HCT116 (cell line): ENCODE measurements around the gene ZNF592. TPM values are rescaled to one million over a fixed set of nuclear protein-coding genes. Genes with fewer than 3 reads are reported as not detected.

Experiments
- ATAC-seq: fragments of 200-7000 bp; cut with Tn5 transposase; 2 replicates; pipeline ENCODE4 v1.9.1; 2020; ENCODE audit warnings: mild to moderate bottlenecking, moderate library complexity
- BruUV-seq: library from RNA; stranded (reverse); fragments of 400-500 nt; replicated peaks from 2 replicates; lab custom pipeline; 2021; lab: Mats Ljungman, UMichigan
- CTCF ChIA-PET: fragments of 300-600 bp; sonication (Branson Sonifier 250); formaldehyde crosslinking; loops from one replicate; lab custom pipeline; 2021; ENCODE audit warnings: antibody characterized with exemption; lab: Charles Lee
- POLR2A ChIA-PET: fragments of 300-600, 350-600 bp; sonication (Branson Sonifier 250); formaldehyde crosslinking; loops from one replicate; lab custom pipeline; 2021; ENCODE audit warnings: antibody characterized with exemption; lab: Charles Lee
- RAD21 ChIA-PET, 2 experiments: fragments of 300-600 bp; sonication (Branson Sonifier 250); formaldehyde crosslinking; loops; one replicate each; lab custom pipeline; 2023; ENCODE audit warnings: low total read pairs in 2 of 2; ENCODE audit not compliant: uncharacterized antibody in 2 of 2, unreplicated experiment in 2 of 2, low non-redundant PET in 1 of 2; lab: Charles Lee
- DNase-seq: peaks from one replicate; pipeline ENCODE4 v3.0.0-alpha.2; 2010; ENCODE audit warnings: low read depth, low spot score
- H2AFZ ChIP-seq: fragments of 200-600 bp; shearing (Covaris generic), sonication (generic); 2 replicates; pipeline ENCODE4 v1.6.1; 2017; ENCODE audit warnings: low read depth, mixed run types, mixed read lengths, antibody characterized with exemption, low read length; ENCODE audit not compliant: poor library complexity, severe bottlenecking
- H3K27ac ChIP-seq: 2 replicates; pipeline ENCODE4 v1.5.1; 2012; ENCODE audit warnings: low read depth, low read length
- H3K27me3 ChIP-seq: fragments of 200-600 bp; sonication (generic); 2 replicates; pipeline ENCODE4 v1.6.1; 2016; ENCODE audit warnings: mixed run types, low read length, mixed read lengths; ENCODE audit not compliant: insufficient read depth
- H3K36me3 ChIP-seq, 2 experiments: fragments of 200-500 bp in 1 of 2; fragments of 200-600 bp in 1 of 2; sonication (Bioruptor generic) in 1 of 2; sonication (generic) in 1 of 2; 2 replicates each; pipeline versions ENCODE4 v1.5.1 to v1.6.1; 2014 to 2016; ENCODE audit warnings: low read length in 2 of 2, inconsistent platforms in 1 of 2, mixed read lengths in 1 of 2, mixed run types in 1 of 2; ENCODE audit not compliant: insufficient read depth in 2 of 2, control insufficient read depth in 1 of 2
- H3K4me1 ChIP-seq, 2 experiments: fragments of 200-600 bp in 1 of 2; sonication (generic) in 1 of 2; 2 replicates each; pipeline versions ENCODE4 v1.5.1 to v1.6.1; 2012 to 2017; ENCODE audit warnings: low read length in 2 of 2, inconsistent platforms in 1 of 2, mild to moderate bottlenecking in 1 of 2, mixed read lengths in 1 of 2, mixed run types in 1 of 2, moderate library complexity in 1 of 2; ENCODE audit not compliant: insufficient read depth in 2 of 2, control insufficient read depth in 1 of 2
- H3K4me2 ChIP-seq: fragments of 200-600 bp; sonication (generic); 2 replicates; pipeline ENCODE4 v1.6.1; 2017; ENCODE audit warnings: mixed run types, low read length, mixed read lengths
- H3K4me3 ChIP-seq, 2 experiments: fragments of 200-600 bp in 1 of 2; sonication (generic) in 1 of 2; replicated peaks in 1 of 2; 2 replicates each; pipeline ENCODE4 v1.5.1; 2011 to 2016; ENCODE audit warnings: low read length in 2 of 2, control low read depth in 1 of 2, low read depth in 1 of 2, mild to moderate bottlenecking in 1 of 2, mixed read lengths in 1 of 2, mixed run types in 1 of 2
- H3K79me2 ChIP-seq: fragments of 200-600 bp; sonication (generic); 2 replicates; pipeline ENCODE4 v1.6.1; 2017; ENCODE audit warnings: mild to moderate bottlenecking, mixed run types, low read length, moderate library complexity, mixed read lengths; ENCODE audit not compliant: insufficient read depth
- H3K9ac ChIP-seq: fragments of 200-600 bp; sonication (generic); 2 replicates; pipeline ENCODE4 v1.6.1; 2016; ENCODE audit warnings: low read length, mixed read lengths
- H3K9me2 ChIP-seq: fragments of 200-600 bp; sonication (generic), shearing (Covaris generic); 2 replicates; pipeline ENCODE4 v1.6.1; 2017; ENCODE audit warnings: mixed run types, mild to moderate bottlenecking, moderate library complexity; ENCODE audit not compliant: insufficient read depth
- H3K9me3 ChIP-seq, 2 experiments: fragments of 200-500 bp in 1 of 2; fragments of 200-600 bp in 1 of 2; sonication (Bioruptor generic) in 1 of 2; sonication (generic) in 1 of 2; 2 replicates each; pipeline ENCODE4 v1.6.1; 2014 to 2017; ENCODE audit warnings: low read length in 2 of 2, mixed read lengths in 2 of 2, inconsistent platforms in 1 of 2, low read depth in 1 of 2, mild to moderate bottlenecking in 1 of 2, mixed run types in 1 of 2, moderate library complexity in 1 of 2; ENCODE audit not compliant: control insufficient read depth in 1 of 2, insufficient read depth in 1 of 2
- H4K20me1 ChIP-seq: fragments of 200-600 bp; sonication (generic), shearing (Covaris generic); 2 replicates; pipeline ENCODE4 v1.6.1; 2017; ENCODE audit warnings: mixed run types, mild to moderate bottlenecking, moderate library complexity; ENCODE audit not compliant: insufficient read depth
- CEBPB ChIP-seq: IDR thresholded peaks from 2 replicates; pipeline ENCODE4 v1.6.1; 2012; ENCODE audit warnings: low read depth
- CTCF ChIP-seq, 3 experiments: fragments of 200-600 bp in 1 of 3; sonication (generic) in 1 of 3; IDR thresholded peaks in 2 of 3; conservative IDR thresholded peaks in 1 of 3; 2 replicates each; pipeline ENCODE4 v1.5.1; 2012 to 2017; ENCODE audit warnings: low read depth in 2 of 3, low read length in 2 of 3, antibody characterized with exemption in 1 of 3, borderline replicate concordance in 1 of 3, control low read depth in 1 of 3, mild to moderate bottlenecking in 1 of 3, mixed read lengths in 1 of 3, mixed run types in 1 of 3, moderate library complexity in 1 of 3; ENCODE audit not compliant: insufficient read depth in 1 of 3
- EGR1 ChIP-seq: IDR thresholded peaks from 2 replicates; pipeline ENCODE4 v1.6.1; 2012; ENCODE audit warnings: low read depth
- ELF1 ChIP-seq: IDR thresholded peaks from 2 replicates; pipeline ENCODE4 v1.6.1; 2012; ENCODE audit warnings: low read depth, borderline replicate concordance
- EZH2 ChIP-seq: fragments of 200-600 bp; sonication (generic); IDR thresholded peaks from 2 replicates; pipeline ENCODE4 v1.6.1; 2017; ENCODE audit warnings: antibody characterized with exemption, mixed run types
- FOSL1 ChIP-seq: IDR thresholded peaks from 2 replicates; pipeline ENCODE4 v1.6.1; 2012; ENCODE audit warnings: low read depth
- JUND ChIP-seq: IDR thresholded peaks from 2 replicates; pipeline ENCODE4 v1.6.1; 2012
- POLR2A ChIP-seq: IDR thresholded peaks from 2 replicates; pipeline ENCODE4 v1.7.0; 2011; ENCODE audit warnings: borderline replicate concordance; ENCODE audit not compliant: insufficient read depth, insufficient read length; ENCODE audit errors: extremely low read depth
- POLR2AphosphoS5 ChIP-seq: IDR thresholded peaks from 2 replicates; pipeline ENCODE4 v1.6.1; 2011; ENCODE audit warnings: mild to moderate bottlenecking, low read depth, low read length, moderate library complexity
- RAD21 ChIP-seq: IDR thresholded peaks from 2 replicates; pipeline ENCODE4 v1.6.1; 2012; ENCODE audit warnings: low read depth, mild to moderate bottlenecking
- SP1 ChIP-seq: IDR thresholded peaks from 2 replicates; pipeline ENCODE4 v1.6.1; 2012; ENCODE audit warnings: low read depth
- SRF ChIP-seq: IDR thresholded peaks from 2 replicates; pipeline ENCODE4 v1.6.1; 2012; ENCODE audit warnings: low read depth
- TCF7L2 ChIP-seq: IDR thresholded peaks from 2 replicates; pipeline ENCODE4 v1.7.0; 2011; ENCODE audit warnings: borderline replicate concordance, inconsistent platforms; ENCODE audit not compliant: insufficient read depth, insufficient read length; ENCODE audit errors: extremely low read depth
- YY1 ChIP-seq: IDR thresholded peaks from 2 replicates; pipeline ENCODE4 v1.6.1; 2011; ENCODE audit warnings: low read length, low read depth, moderate library complexity, mild to moderate bottlenecking; ENCODE audit not compliant: insufficient replicate concordance; ENCODE audit errors: extremely low read depth
- ZFX ChIP-seq: fragments of 450-650 bp; IDR thresholded peaks from 2 replicates; pipeline ENCODE4 v1.6.1; 2017
- intact Hi-C: fragments of 100-400 bp; cut with micrococcal nuclease; formaldehyde crosslinking; loops from 2 replicates; pipeline ENCODE4 v1.10.0; 2022
- total RNA-seq: library from RNA; stranded (reverse); gene quantifications from one replicate; pipeline ENCODE4 v1.2.1, GENCODE V29; 2021; ENCODE audit not compliant: unreplicated experiment
- TF ChIP-seq, protein P1 (sequence below): IDR thresholded peaks from 2 replicates; pipeline ENCODE4 v1.6.1; 2011; ENCODE audit warnings: mild to moderate bottlenecking, low read length, moderate library complexity; ENCODE audit not compliant: insufficient replicate concordance; ENCODE audit errors: extremely low read depth
- TF ChIP-seq, protein P2 (sequence below): IDR thresholded peaks from 2 replicates; pipeline ENCODE4 v1.6.1; 2012
- TF ChIP-seq, protein P3 (sequence below): IDR thresholded peaks from 2 replicates; pipeline ENCODE4 v1.6.1; 2012; ENCODE audit warnings: low read depth

Gene ZNF592
- total RNA-seq, 1 experiment from 2014 or later: 26.4 TPM

- intact Hi-C loops: no loop called here
- Histone ChIP-seq H2AFZ (no peak overlapping the region), H3K9me3 (no peaks in the 10 kb centered on the region), H3K4me3 (no peak overlapping the region), H3K79me2 (no peaks in the 10 kb centered on the region), H3K9me2 (no peaks in the 10 kb centered on the region), H3K27ac (no peak overlapping the region), H4K20me1 (no peaks in the 10 kb centered on the region), H3K27me3 (no peaks in the 10 kb centered on the region), H3K36me3 (no peaks in the 10 kb centered on the region), H3K4me1 (peaks cover 3 to 8% of the 10 kb centered on the region in 2 experiments; a peak in 3 of 4 replicates), H3K4me2 (no peak overlapping the region), H3K9ac (no peak overlapping the region)
- ATAC-seq (0 out of 2 replicates have a peak, but pooled peaks have one; percentile 14), DNase-seq (no peak)
- ChIA-PET POLR2A (interaction anchor here (1.2 kb wide), 1 partner anchor 25 kb away, joined by 3 read pairs; the partner anchor contains the start of gene SEC11A), CTCF (no interaction called here), RAD21 (no interaction called here)
- BruUV-seq: no TSS peak
- TF ChIP-seq ELF1 (no peak), CEBPB (no peak), EGR1 (no peak), CTCF (IDR thresholded peaks at IDR 0.05 in 2 of 3, conservative IDR thresholded peaks at IDR 0.05 in 1 of 3; ENCODE audit: borderline replicate concordance in 1 of 3, insufficient read depth in 1 of 3, low read depth in 2 of 3, low read length in 2 of 3) (no peak), SRF (no peak), EZH2 (no peak), FOSL1 (no peak), TCF7L2 (no peak), RAD21 (no peak), POLR2A (no peak), JUND (no peak), SP1 (no peak), YY1 (no peak), ZFX (no peak), POLR2AphosphoS5 (no peak)
- TF ChIP-seq, protein P1, sequence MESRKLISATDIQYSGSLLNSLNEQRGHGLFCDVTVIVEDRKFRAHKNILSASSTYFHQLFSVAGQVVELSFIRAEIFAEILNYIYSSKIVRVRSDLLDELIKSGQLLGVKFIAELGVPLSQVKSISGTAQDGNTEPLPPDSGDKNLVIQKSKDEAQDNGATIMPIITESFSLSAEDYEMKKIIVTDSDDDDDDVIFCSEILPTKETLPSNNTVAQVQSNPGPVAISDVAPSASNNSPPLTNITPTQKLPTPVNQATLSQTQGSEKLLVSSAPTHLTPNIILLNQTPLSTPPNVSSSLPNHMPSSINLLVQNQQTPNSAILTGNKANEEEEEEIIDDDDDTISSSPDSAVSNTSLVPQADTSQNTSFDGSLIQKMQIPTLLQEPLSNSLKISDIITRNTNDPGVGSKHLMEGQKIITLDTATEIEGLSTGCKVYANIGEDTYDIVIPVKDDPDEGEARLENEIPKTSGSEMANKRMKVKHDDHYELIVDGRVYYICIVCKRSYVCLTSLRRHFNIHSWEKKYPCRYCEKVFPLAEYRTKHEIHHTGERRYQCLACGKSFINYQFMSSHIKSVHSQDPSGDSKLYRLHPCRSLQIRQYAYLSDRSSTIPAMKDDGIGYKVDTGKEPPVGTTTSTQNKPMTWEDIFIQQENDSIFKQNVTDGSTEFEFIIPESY: no peak
- TF ChIP-seq, protein P2, sequence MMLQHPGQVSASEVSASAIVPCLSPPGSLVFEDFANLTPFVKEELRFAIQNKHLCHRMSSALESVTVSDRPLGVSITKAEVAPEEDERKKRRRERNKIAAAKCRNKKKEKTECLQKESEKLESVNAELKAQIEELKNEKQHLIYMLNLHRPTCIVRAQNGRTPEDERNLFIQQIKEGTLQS: no peak
- TF ChIP-seq, protein P3, sequence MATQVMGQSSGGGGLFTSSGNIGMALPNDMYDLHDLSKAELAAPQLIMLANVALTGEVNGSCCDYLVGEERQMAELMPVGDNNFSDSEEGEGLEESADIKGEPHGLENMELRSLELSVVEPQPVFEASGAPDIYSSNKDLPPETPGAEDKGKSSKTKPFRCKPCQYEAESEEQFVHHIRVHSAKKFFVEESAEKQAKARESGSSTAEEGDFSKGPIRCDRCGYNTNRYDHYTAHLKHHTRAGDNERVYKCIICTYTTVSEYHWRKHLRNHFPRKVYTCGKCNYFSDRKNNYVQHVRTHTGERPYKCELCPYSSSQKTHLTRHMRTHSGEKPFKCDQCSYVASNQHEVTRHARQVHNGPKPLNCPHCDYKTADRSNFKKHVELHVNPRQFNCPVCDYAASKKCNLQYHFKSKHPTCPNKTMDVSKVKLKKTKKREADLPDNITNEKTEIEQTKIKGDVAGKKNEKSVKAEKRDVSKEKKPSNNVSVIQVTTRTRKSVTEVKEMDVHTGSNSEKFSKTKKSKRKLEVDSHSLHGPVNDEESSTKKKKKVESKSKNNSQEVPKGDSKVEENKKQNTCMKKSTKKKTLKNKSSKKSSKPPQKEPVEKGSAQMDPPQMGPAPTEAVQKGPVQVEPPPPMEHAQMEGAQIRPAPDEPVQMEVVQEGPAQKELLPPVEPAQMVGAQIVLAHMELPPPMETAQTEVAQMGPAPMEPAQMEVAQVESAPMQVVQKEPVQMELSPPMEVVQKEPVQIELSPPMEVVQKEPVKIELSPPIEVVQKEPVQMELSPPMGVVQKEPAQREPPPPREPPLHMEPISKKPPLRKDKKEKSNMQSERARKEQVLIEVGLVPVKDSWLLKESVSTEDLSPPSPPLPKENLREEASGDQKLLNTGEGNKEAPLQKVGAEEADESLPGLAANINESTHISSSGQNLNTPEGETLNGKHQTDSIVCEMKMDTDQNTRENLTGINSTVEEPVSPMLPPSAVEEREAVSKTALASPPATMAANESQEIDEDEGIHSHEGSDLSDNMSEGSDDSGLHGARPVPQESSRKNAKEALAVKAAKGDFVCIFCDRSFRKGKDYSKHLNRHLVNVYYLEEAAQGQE: no peak
Observed at GRCh38 chr15:84741121-84741520, 7.3 kb upstream of the ZNF592 start.
